Transverse colon (tissue), 4 donors: ENCODE data around the gene MYZAP. TPM values are rescaled to one million over a fixed set of nuclear protein-coding genes. Genes with fewer than 3 reads are reported as not detected.

Experiments
- DNase-seq: peaks from one replicate; pipeline ENCODE4 v3.0.0-alpha.2; 2019
- H3K27ac ChIP-seq, 4 donors: fragments of 200-600 bp; sonication (generic); 2 replicates each; pipeline ENCODE4 v1.5.1; 2016 to 2018; ENCODE audit warnings: inconsistent platforms in 4 of 4
- H3K27me3 ChIP-seq: fragments of 200-600 bp; sonication (generic); 2 replicates; pipeline ENCODE4 v1.5.1; 2017; ENCODE audit warnings: inconsistent platforms
- H3K36me3 ChIP-seq, 4 donors: fragments of 200-600 bp; sonication (generic); 2 replicates each; pipeline ENCODE4 v1.5.1; 2017 to 2019; ENCODE audit warnings: inconsistent platforms in 4 of 4
- H3K4me1 ChIP-seq, 4 donors: fragments of 200-600 bp; sonication (generic); 2 replicates each; pipeline ENCODE4 v1.5.1; 2017 to 2020; ENCODE audit warnings: inconsistent platforms in 4 of 4
- H3K4me3 ChIP-seq, 4 donors: fragments of 200-600 bp; sonication (generic); 1 replicate in 1 of 4; 2 replicates in 3 of 4; pipeline versions ENCODE4 v1.5.1 to v1.6.1; 2017 to 2019; ENCODE audit warnings: inconsistent platforms in 4 of 4
- H3K9me3 ChIP-seq, 2 donors: fragments of 200-600 bp; sonication (generic); 2 replicates each; pipeline ENCODE4 v1.5.1; 2017 to 2019; ENCODE audit warnings: inconsistent platforms in 2 of 2
- EP300 ChIP-seq: sonication (generic); formaldehyde crosslinking; IDR thresholded peaks from one replicate; pipeline ENCODE4 v1.6.1; 2017; ENCODE audit warnings: antibody characterized with exemption, low read depth
- POLR2A ChIP-seq: fragments of 450-650 bp; IDR thresholded peaks from one replicate; pipeline ENCODE4 v1.6.1; 2016; ENCODE audit warnings: antibody characterized with exemption, mild to moderate bottlenecking, moderate library complexity
- POLR2AphosphoS5 ChIP-seq, 3 donors: sonication (generic); formaldehyde crosslinking; IDR thresholded peaks; one replicate each; pipeline ENCODE4 v1.6.1; 2016; ENCODE audit warnings: antibody characterized with exemption in 3 of 3
- WGBS, 2 donors: methylation state at CpG; one replicate each; pipeline ENCODE4 v1.1.5; 2018; ENCODE audit warnings: low coverage in 1 of 2; 5-methylcytosine and 5-hydroxymethylcytosine counted together
- in situ Hi-C, 4 donors: fragments of 200-750 bp; cut with MboI; loops; one replicate each; pipeline versions ENCODE4 v1.15.0 to v1.15.1; 2017; ENCODE audit warnings: low sequenced_read_pairs in 3 of 4, low pct_ligation_motif_present in 1 of 4, low pct_unique_long_range_greater_than_20kb in 1 of 4
- intact Hi-C: fragments of 100-400 bp; cut with DNase I; formaldehyde crosslinking; loops from one replicate; pipeline ENCODE4 v1.15.1; 2023; ENCODE audit warnings: low total_unique reads
- total RNA-seq, 4 donors: library from RNA; depleted of rRNA; stranded (reverse); fragments of >200 nt; gene quantifications; one replicate each; pipeline ENCODE4 v1.1.0, GENCODE V29; 2016
- TF ChIP-seq, protein P1 (sequence below), 5 experiments: fragments of 200-600 bp in 3 of 5; fragments of 450-650 bp in 2 of 5; sonication (generic) in 3 of 5; IDR thresholded peaks; 1 replicate in 2 of 5; 2 replicates in 3 of 5; pipeline ENCODE4 v1.5.1; 2016 to 2017; ENCODE audit warnings: antibody characterized with exemption in 5 of 5, inconsistent platforms in 3 of 5, mild to moderate bottlenecking in 2 of 5, moderate library complexity in 1 of 5

The MYZAP gene
- total RNA-seq, 4 donors from 2014 or later, result 1.00 to 24.3 (median 10.7) TPM

- no peak for DNase-seq
- Histone ChIP-seq H3K9me3 (no peaks in the 10 kb centered on the region), H3K4me3 (no peak overlapping the region), H3K27ac (no peak overlapping the region), H3K36me3 (no peaks in the 10 kb centered on the region), H3K4me1 (peaks cover 4 to 16% (median 14%) of the 10 kb centered on the region in 4 donors), H3K27me3 (no peaks in the 10 kb centered on the region)
- 39 to 44% methylated on average over 2 of the region's 2 CpGs for WGBS, 2 donors
- TF ChIP-seq, protein P1, sequence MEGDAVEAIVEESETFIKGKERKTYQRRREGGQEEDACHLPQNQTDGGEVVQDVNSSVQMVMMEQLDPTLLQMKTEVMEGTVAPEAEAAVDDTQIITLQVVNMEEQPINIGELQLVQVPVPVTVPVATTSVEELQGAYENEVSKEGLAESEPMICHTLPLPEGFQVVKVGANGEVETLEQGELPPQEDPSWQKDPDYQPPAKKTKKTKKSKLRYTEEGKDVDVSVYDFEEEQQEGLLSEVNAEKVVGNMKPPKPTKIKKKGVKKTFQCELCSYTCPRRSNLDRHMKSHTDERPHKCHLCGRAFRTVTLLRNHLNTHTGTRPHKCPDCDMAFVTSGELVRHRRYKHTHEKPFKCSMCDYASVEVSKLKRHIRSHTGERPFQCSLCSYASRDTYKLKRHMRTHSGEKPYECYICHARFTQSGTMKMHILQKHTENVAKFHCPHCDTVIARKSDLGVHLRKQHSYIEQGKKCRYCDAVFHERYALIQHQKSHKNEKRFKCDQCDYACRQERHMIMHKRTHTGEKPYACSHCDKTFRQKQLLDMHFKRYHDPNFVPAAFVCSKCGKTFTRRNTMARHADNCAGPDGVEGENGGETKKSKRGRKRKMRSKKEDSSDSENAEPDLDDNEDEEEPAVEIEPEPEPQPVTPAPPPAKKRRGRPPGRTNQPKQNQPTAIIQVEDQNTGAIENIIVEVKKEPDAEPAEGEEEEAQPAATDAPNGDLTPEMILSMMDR (IDR thresholded peaks at IDR 0.05), result no peak
- TF ChIP-seq POLR2AphosphoS5 (IDR thresholded peaks at IDR 0.05) (no peak), EP300 (no peak), POLR2A (no peak)
- intact Hi-C loops, result no loop called here
- in situ Hi-C loops, result no loop called here
Observed at GRCh38 chr15:57703387-57703786, 111.7 kb downstream of the MYZAP start.

- H3K27ac ChIP-seq, result no peak overlapping the region
- H3K4me3 ChIP-seq, result no peak overlapping the region
- in situ Hi-C loops (no loop called here), intact Hi-C loops (no loop called here)
- peaks cover 4 to 26% (median 22%) of the 10 kb centered on the region in 4 donors for H3K4me1 ChIP-seq
- no peak for DNase-seq
- no peak for TF ChIP-seq EP300
- TF ChIP-seq, protein P1 (IDR thresholded peaks at IDR 0.05), result no peak
- whole genome bisulfite sequencing, 2 donors, result 94% methylated on average over 3 of the region's 3 CpGs; no CpG with 5 or more reads in 1 of the 2 donors
- H3K9me3 ChIP-seq, result no peaks in the 10 kb centered on the region
- H3K27me3 ChIP-seq, result no peaks in the 10 kb centered on the region
- H3K36me3 ChIP-seq, result no peaks in the 10 kb centered on the region
Observed at GRCh38 chr15:57704441-57704840, 112.7 kb downstream of the MYZAP start.

- Histone ChIP-seq H3K27me3 (no peaks in the 10 kb centered on the region), H3K27ac (peak overlapping the region; percentile 92 to 96 (median 95)), H3K9me3 (no peaks in the 10 kb centered on the region), H3K4me3 (peak overlapping the region in 3 of 4 donors; percentile 70 to 96 (median 85)), H3K36me3 (peaks cover 0 to 10% (median 4%) of the 10 kb centered on the region in 4 donors), H3K4me1 (peaks cover 4 to 33% (median 26%) of the 10 kb centered on the region in 4 donors)
- TF ChIP-seq POLR2AphosphoS5 (IDR thresholded peaks at IDR 0.05) (no peak), EP300 (no peak), POLR2A (no peak)
- TF ChIP-seq, protein P1 (IDR thresholded peaks at IDR 0.05), result no peak
- WGBS, 2 donors, result 74 to 88% methylated on average over 2 to 12 of the region's 12 CpGs
- intact Hi-C loops (no loop called here), in situ Hi-C loops (no loop called here)
- DNase-seq, result no peak
Observed at GRCh38 chr15:57705746-57706404, 114.2 kb downstream of the MYZAP start.

GRCh38 chr15:57706405-57707209, 114.9 kb downstream of the MYZAP start, which contains the start of gene POLR2M:
Gene POLR2M (plus strand): TSS chr15:57706714. CDS start chr15:57706843, 129 bp downstream.
- H3K27ac ChIP-seq, result peak within 1 kb of the TSS; percentile 92 to 96 (median 95)
- H3K4me3 ChIP-seq, result peak within 1 kb of the TSS; percentile 70 to 96 (median 83)
- TF ChIP-seq, protein P1 (IDR thresholded peaks at IDR 0.05), result no peak
- peak; percentile 78 for TF ChIP-seq EP300
- peak; percentile 79 for TF ChIP-seq POLR2A
- TF ChIP-seq POLR2AphosphoS5 (IDR thresholded peaks at IDR 0.05), result peak; percentile 81 to 88 (median 88)
- H3K4me1 ChIP-seq, result peaks cover 4 to 33% (median 26%) of the 10 kb centered on the region in 4 donors
- no peaks in the 10 kb centered on the region for H3K9me3 ChIP-seq
- in situ Hi-C loops (no loop called here), intact Hi-C loops (no loop called here)
- H3K36me3 ChIP-seq, result peaks cover 0 to 15% (median 7%) of the 10 kb centered on the region in 4 donors
- WGBS, 2 donors, result 1% methylated on average over 52 of the region's 70 CpGs; no CpG with 5 or more reads in 1 of the 2 donors
- DNase-seq, result peak; percentile 97
- no peaks in the 10 kb centered on the region for H3K27me3 ChIP-seq
